Lung (tissue), 12 donors: ENCODE results near the gene MAP3K14. TPM values are rescaled to one million over a fixed set of nuclear protein-coding genes. Genes with fewer than 3 reads are reported as not detected.
"Not testable (repeated sequence)": the region's sequence is repeated elsewhere in the genome, so short reads cannot be mapped to it uniquely, and the experiment has no call there.

Experiments used
- ATAC-seq: fragments of 200-7000 bp; cut with Tn5 transposase; one replicate; pipeline ENCODE4 v1.9.1; 2020; ENCODE audit warnings: moderate number of reproducible peaks; ENCODE audit not compliant: insufficient read depth, low FRiP score
- DNase-seq, 3 donors: peaks; one replicate each; pipeline ENCODE4 v3.0.0-alpha.2; 2013 to 2017
- H3K27ac ChIP-seq, 2 donors: one replicate each; pipeline ENCODE4 v1.5.1; 2013; ENCODE audit warnings: mild to moderate bottlenecking in 2 of 2, moderate library complexity in 2 of 2, control low read depth in 1 of 2, inconsistent platforms in 1 of 2, low read depth in 1 of 2, low read length in 1 of 2
- H3K27me3 ChIP-seq, 3 donors: one replicate each; pipeline ENCODE4 v1.5.1; 2013; ENCODE audit warnings: low read length in 2 of 3; ENCODE audit not compliant: control insufficient read depth in 3 of 3, insufficient read depth in 3 of 3
- H3K36me3 ChIP-seq, 4 donors: one replicate each; pipeline ENCODE4 v1.5.1; 2013; ENCODE audit warnings: low read length in 4 of 4, mild to moderate bottlenecking in 1 of 4, moderate library complexity in 1 of 4; ENCODE audit not compliant: control insufficient read depth in 4 of 4, insufficient read depth in 4 of 4
- H3K4me1 ChIP-seq, 5 donors: one replicate each; pipeline ENCODE4 v1.5.1; 2013; ENCODE audit warnings: low read length in 5 of 5, mild to moderate bottlenecking in 2 of 5, moderate library complexity in 1 of 5; ENCODE audit not compliant: control insufficient read depth in 5 of 5, insufficient read depth in 5 of 5
- H3K4me3 ChIP-seq: one replicate; pipeline ENCODE4 v1.5.1; 2013; ENCODE audit warnings: mild to moderate bottlenecking, control low read depth, moderate library complexity
- H3K9ac ChIP-seq, 2 donors: one replicate each; pipeline ENCODE4 v1.5.1; 2013; ENCODE audit warnings: low read length in 2 of 2, control low read depth in 1 of 2; ENCODE audit not compliant: insufficient read depth in 1 of 2
- H3K9me3 ChIP-seq, 4 donors: one replicate each; pipeline ENCODE4 v1.5.1; 2013; ENCODE audit warnings: low read length in 3 of 4, mild to moderate bottlenecking in 1 of 4, moderate library complexity in 1 of 4; ENCODE audit not compliant: control insufficient read depth in 4 of 4, insufficient read depth in 3 of 4
- CTCF ChIP-seq: IDR thresholded peaks from 2 replicates; pipeline ENCODE4 v1.5.1; 2012; ENCODE audit warnings: mild to moderate bottlenecking; ENCODE audit errors: control extremely low read depth, extremely low read depth
- WGBS, 2 donors: extraction: QIAGEN DNeasy Blood & Tissue Kit; methylation state at CpG; one replicate each; pipeline ENCODE4 v1.1.7; 2013; 5-methylcytosine and 5-hydroxymethylcytosine counted together
- polyA plus RNA-seq, 2 donors: library from polyadenylated mRNA; stranded (reverse); fragments of 200-250 nt; gene quantifications; one replicate each; pipeline ENCODE4 v1.2.1, GENCODE V29; 2013
- total RNA-seq, 2 donors: library from RNA; depleted of rRNA in 1 of 2; stranded (reverse); fragments of >200 nt in 1 of 2; gene quantifications; one replicate each; pipeline ENCODE4 v1.2.1, GENCODE V29; 2014 to 2021
- donor health status: control.
- donor health status: control.
- donor health status: Bipolar disorder and iron deficiency.
- donor health status: healthy.
- donor health status: DM: yes; HTN: yes; CAD: no.

MAP3K14 gene
- total and polyA plus RNA-seq, 4 donors: 5.9 to 13.5 (median 7.8) TPM

GRCh38 chr17:45255358-45255757, 61.5 kb downstream of the MAP3K14 start:
- 97 to 100% methylated on average over 8 of the region's 8 CpGs for WGBS, 2 donors
- Histone ChIP-seq H3K4me3 (no peak overlapping the region), H3K36me3 (peaks cover 0 to under 1% (median 0%) of the 10 kb centered on the region in 4 donors), H3K4me1 (peaks cover 0 to 4% (median 0%) of the 10 kb centered on the region in 5 donors), H3K27ac (no peak overlapping the region), H3K9ac (no peak overlapping the region), H3K27me3 (peaks cover 0 to 3% (median 0%) of the 10 kb centered on the region in 3 donors), H3K9me3 (peaks cover 0 to 1% (median 0%) of the 10 kb centered on the region in 4 donors)
- ATAC-seq: no peak
- TF ChIP-seq CTCF: no peak
- DNase-seq: no peak

- TF ChIP-seq CTCF: no peak
- H3K4me1 ChIP-seq: peaks cover 0 to 4% (median 0%) of the 10 kb centered on the region in 5 donors
- H3K27me3 ChIP-seq: peaks cover 0 to 3% (median 0%) of the 10 kb centered on the region in 3 donors
- H3K9me3 ChIP-seq: peaks cover 0 to 1% (median 0%) of the 10 kb centered on the region in 4 donors
- no peak overlapping the region for H3K9ac ChIP-seq
- DNase-seq (no peak), ATAC-seq (no peak)
- no peak overlapping the region for H3K27ac ChIP-seq
- 90 to 92% methylated on average over 4 of the region's 4 CpGs for WGBS, 2 donors
- peaks cover 0 to 2% (median 0%) of the 10 kb centered on the region in 4 donors for H3K36me3 ChIP-seq
- H3K4me3 ChIP-seq: no peak overlapping the region
Measured at GRCh38 chr17:45253879-45254278, 62.9 kb downstream of the MAP3K14 start.

- WGBS, 2 donors: 88 to 94% methylated on average over 7 of the region's 7 CpGs
- H3K36me3 ChIP-seq, ATAC-seq, H3K4me1 ChIP-seq, H3K9ac ChIP-seq, H3K27ac ChIP-seq, H3K9me3 ChIP-seq, H3K4me3 ChIP-seq, DNase-seq, H3K27me3 ChIP-seq: not testable (repeated sequence)
Measured at GRCh38 chr17:45253237-45253636, 63.6 kb downstream of the MAP3K14 start.

GRCh38 chr17:45251931-45252330, 64.9 kb downstream of the MAP3K14 start:
- no peaks in the 10 kb centered on the region for H3K27me3 ChIP-seq
- H3K4me1 ChIP-seq: peaks cover 0 to 5% (median 0%) of the 10 kb centered on the region in 5 donors
- no peak for ATAC-seq
- H3K27ac ChIP-seq: no peak overlapping the region
- peaks cover 0 to 2% (median 0%) of the 10 kb centered on the region in 4 donors for H3K36me3 ChIP-seq
- H3K9ac ChIP-seq: no peak overlapping the region
- DNase-seq: no peak
- 71 to 74% methylated on average over 7 of the region's 7 CpGs for WGBS, 2 donors
- no peak for TF ChIP-seq CTCF
- H3K4me3 ChIP-seq: no peak overlapping the region
- H3K9me3 ChIP-seq: peaks cover 0 to 1% (median 0%) of the 10 kb centered on the region in 4 donors
